ENCODE data around the gene ADD3.
A peak's percentile ranks its signal among the peaks of the same experiment; 100 is the strongest.

Gene ADD3

GRCh38 chr10:110007701-110008517 lies at the start of gene ADD3:
Gene ADD3 (plus strand): TSS chr10:110007984. CDS start chr10:110100654, 92,670 bp downstream.
- DNase-seq (ENCODE audit: low read depth): peak; percentile 71

GRCh38 chr10:109958059-109958458 lies 49.7 kb upstream of the ADD3 start:
- DNase-seq (ENCODE audit: low read depth): no peak

GRCh38 chr10:109959259-109960145 lies 48.3 kb upstream of the ADD3 start:
- no peak for DNase-seq (ENCODE audit: low read depth)

- DNase-seq (ENCODE audit: low read depth): no peak
These were observed 47.1 kb upstream of the ADD3 start for GRCh38 chr10:109960682-109961081.

GRCh38 chr10:109961174-109962001 lies 46.4 kb upstream of the ADD3 start:
- no peak for DNase-seq (ENCODE audit: low read depth)

GRCh38 chr10:109962247-109962646 lies 45.5 kb upstream of the ADD3 start:
- no peak for DNase-seq (ENCODE audit: low read depth)

- no peak for DNase-seq (ENCODE audit: low read depth)
These were observed 44.3 kb upstream of the ADD3 start for GRCh38 chr10:109963439-109963838.

- no peak for DNase-seq (ENCODE audit: low read depth)
These were observed 43.5 kb upstream of the ADD3 start for GRCh38 chr10:109964318-109964717.

GRCh38 chr10:109966961-109967738 lies 40.6 kb upstream of the ADD3 start:
- DNase-seq (ENCODE audit: low read depth): no peak

- no peak for DNase-seq (ENCODE audit: low read depth)
These were observed 40.1 kb upstream of the ADD3 start for GRCh38 chr10:109967739-109968088.

- no peak for DNase-seq (ENCODE audit: low read depth)
These were observed 38.6 kb upstream of the ADD3 start for GRCh38 chr10:109968953-109969759.

- DNase-seq (ENCODE audit: low read depth): no peak
These were observed 37.9 kb upstream of the ADD3 start for GRCh38 chr10:109969760-109970346.

- DNase-seq (ENCODE audit: low read depth): no peak
These were observed 36.1 kb upstream of the ADD3 start for GRCh38 chr10:109971634-109972033.

GRCh38 chr10:109972372-109973001 lies 35.3 kb upstream of the ADD3 start:
- no peak for DNase-seq (ENCODE audit: low read depth)

- DNase-seq (ENCODE audit: low read depth): no peak
These were observed 34.4 kb upstream of the ADD3 start for GRCh38 chr10:109973326-109973829.

GRCh38 chr10:109974504-109975191 lies 33.1 kb upstream of the ADD3 start:
- no peak for DNase-seq (ENCODE audit: low read depth)

- DNase-seq (ENCODE audit: low read depth): no peak
These were observed 32.3 kb upstream of the ADD3 start for GRCh38 chr10:109975244-109976190.

- DNase-seq (ENCODE audit: low read depth): no peak
These were observed 31.1 kb upstream of the ADD3 start for GRCh38 chr10:109976681-109977080.

All from non-pigmented ciliary epithelial cell (primary cell).